Inflammatory macrophage treated with lipopolysaccharide for 1 hour (primary cell): ENCODE results near the gene GATA3.
A peak's percentile ranks its signal among the peaks of the same experiment; 100 is the strongest.

Experiments
- DNase-seq, 2 donors: peaks; one replicate each; pipeline ENCODE4 v3.0.0-alpha.2; 2020 to 2022

GATA3 gene

DNA sequence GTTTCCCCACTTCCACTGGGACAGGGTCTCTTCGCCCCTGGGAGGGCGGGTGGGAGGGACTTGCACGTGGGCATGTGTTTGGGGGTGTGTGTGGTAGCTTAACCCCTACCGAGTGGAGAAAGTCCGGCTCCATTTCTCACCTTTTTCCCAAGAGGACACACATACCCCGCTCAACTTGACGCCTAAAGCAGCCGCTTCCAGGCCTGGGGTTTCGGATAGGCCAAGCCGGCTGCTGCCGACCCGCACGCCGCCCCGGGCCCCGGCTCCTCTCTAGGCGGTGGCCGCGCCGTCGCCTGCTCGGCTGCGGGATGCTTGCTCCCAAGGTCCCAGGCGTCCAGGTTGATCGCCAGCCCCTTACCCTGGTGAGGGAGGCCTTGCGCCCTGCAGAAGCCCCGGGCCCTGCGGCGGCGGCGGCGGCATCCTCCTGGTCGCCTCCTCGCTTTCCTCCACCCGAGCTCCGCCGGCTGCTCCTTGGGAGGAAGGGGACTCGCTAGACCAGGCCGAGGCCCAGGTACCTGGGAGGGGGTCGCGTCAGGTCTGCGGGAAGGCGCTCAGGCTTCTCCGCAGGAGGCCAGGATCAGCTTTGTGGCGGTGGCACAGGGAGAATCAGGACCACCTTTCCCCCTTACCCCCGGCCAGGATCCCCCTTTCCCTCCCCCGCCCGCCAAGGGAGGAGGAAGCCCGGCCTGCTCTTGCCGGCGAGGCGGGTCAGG is 3.2 kb upstream of the GATA3 start:
- no peak for DNase-seq

DNA sequence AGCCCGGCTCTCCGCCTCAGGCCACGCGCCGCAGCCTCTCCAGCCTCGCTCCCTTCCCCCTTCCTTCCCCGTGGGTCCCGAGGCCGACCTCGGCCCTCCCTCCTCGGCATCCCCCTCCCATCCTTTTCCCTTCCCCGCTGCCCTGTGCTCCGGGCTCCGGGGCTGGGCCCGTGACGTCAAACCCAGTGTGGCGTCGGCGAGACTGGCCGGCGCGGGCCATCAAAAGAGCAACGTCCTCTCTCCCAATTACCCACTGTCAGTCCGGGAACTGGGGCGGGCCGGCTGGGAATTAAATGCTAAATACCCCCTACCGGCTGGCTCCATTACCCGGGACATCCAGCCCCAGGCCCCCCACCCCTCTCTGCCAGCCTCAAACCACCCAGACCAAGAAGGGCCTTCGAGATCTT is 2.6 kb upstream of the GATA3 start:
- DNase-seq: no peak

DNA sequence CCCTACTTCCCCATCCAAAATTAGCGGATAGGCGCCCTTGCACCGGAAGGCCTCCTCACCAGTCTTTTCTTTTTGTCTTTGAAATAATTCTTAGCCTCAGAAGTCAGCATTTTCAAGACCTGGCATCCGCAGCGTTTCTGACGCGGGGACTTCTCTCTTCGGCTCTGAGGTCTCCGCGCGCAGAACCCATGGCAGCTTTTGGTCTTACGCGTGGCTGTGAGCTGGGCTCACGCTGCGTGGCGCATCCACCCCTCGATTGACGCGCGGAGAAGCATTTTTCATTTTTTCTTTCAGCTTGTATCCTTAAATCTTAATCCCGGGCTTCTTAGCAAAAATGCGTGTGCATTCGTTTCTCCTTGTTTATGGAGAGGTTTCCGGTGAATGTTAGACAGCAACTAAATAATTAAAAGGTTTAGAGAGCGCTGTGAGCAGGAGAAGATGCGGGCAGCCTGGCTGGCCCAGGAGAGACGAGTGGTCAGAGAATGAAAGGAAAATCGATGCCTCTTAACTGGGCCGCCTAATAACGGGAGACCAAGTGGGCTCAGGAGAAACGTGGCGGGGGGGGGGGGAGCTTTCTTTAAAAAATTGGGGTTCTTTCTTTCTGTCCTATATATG is 2.0 kb upstream of the GATA3 start:
- DNase-seq: no peak

DNA sequence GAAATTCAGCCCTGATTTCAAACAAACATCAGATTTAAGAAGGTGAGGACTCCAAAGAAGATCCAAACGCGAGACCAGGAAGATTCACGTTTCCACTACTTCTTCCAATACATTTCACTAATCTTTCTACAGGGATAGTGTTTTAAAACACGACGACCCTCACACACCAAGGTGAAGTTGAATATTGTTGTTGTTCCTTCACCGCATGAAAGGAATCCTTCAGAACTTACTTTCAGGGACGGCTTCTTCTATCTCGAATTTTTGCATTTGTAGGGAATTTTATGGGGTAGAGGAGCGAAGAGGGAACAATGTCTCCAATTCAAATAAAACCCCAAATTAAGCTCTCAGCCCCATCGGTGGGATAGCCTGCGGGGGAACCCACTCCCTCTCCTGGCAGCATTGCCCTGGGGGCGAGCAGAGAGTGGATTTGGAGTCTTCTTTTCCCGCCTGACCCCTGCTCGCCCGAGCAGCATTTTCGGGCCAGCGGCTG is 1.5 kb upstream of the GATA3 start:
- no peak for DNase-seq

DNA sequence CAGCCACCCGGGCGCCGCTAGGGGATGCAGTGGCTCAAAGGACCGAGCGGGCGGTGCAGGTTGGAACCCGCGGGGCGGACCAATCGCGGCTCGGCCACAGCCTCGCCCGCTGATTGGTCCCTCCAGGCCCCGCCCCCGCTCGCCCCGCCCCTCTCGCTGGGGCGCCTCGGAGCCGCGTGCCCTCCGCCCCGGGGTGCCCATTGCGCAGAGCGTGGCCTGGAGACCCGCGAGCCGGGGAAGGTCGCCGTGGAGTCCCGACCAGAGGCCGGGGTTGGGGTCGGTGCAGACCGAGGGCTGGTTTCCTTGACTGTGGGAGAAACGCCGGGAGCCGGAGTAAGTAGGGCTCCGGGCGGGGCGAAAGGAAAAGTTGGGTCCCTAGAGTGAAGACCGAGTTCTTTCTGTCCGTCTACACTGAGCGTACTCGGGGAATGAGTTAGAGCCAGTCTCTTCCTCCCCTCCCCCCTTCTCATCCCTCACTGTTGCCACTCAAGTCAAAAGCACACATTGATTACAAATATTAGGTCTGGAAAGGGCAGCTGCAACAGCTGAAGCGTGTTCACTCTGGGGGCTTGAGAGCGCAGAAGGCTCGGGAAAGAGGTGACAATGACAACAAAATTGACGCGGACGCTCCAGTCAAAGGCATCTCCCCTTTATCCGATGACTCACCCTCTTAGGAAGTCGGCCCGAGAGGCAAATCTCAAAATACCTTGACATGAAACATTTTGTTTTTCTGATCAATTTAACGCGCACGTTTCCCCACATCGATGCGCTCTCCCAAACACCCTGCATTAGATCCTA is 843 bp upstream of the GATA3 start:
- DNase-seq: peak; percentile 84 to 91

DNA sequence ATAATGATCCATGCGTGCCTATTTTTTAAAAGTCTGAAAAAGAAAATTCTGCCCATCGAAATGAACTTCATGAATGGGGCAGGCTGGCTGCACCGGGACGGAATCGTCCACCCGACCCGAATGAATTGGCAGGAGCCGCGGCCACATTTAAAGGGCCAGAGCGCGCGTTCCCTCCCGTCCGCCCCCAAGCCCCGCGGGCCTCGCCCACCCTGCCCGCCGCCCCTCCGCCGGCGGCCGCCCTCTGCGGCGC is 319 bp upstream of the GATA3 start:
- no peak for DNase-seq

DNA sequence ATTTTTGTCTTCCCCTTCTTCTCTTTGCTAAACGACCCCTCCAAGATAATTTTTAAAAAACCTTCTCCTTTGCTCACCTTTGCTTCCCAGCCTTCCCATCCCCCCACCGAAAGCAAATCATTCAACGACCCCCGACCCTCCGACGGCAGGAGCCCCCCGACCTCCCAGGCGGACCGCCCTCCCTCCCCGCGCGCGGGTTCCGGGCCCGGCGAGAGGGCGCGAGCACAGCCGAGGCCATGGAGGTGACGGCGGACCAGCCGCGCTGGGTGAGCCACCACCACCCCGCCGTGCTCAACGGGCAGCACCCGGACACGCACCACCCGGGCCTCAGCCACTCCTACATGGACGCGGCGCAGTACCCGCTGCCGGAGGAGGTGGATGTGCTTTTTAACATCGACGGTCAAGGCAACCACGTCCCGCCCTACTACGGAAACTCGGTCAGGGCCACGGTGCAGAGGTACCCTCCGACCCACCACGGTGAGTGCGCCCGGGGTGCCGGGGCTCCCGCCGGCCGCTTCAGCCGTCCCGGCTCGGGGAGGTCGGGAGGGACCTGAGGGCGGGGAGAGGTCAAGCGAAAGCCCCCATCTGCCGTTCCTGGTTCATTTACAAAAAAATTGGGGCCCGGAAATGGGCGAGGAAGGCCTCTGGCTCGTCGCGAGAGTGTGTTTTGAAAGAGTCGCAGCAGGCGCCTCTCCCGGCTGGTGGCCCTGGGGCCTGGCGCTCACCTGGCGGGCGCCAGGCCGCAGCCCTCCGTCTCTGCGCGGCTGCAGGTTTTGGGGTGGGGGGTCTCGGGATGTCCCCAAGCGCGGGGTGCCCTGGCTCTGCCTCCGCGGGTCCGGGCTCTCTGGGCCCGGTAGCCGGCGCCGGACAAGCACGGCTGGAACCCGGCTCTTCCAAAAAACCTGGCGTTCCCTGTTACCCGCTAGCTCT is 1.2 kb downstream of the GATA3 start:
- DNase-seq: no peak

DNA sequence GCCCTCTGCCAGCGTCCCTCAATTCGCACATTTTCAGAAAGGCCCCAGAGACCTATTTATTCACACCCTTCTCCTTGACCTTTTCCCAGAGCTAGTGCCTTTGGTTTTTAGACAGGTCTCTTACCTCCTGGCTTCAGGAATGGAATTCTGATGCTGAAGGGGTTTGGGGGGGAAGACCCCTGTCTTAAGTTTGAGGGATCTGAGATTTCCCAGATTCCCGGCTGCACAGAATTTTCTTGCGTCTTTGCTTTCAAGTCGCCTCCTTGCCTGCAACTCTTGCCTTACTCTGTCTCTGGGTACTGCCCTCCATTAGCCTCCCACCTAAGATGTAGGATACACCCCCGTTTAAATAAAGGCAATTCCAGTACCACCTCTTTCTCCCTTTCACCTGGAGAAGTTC is 1.9 kb downstream of the GATA3 start:
- DNase-seq: no peak

DNA sequence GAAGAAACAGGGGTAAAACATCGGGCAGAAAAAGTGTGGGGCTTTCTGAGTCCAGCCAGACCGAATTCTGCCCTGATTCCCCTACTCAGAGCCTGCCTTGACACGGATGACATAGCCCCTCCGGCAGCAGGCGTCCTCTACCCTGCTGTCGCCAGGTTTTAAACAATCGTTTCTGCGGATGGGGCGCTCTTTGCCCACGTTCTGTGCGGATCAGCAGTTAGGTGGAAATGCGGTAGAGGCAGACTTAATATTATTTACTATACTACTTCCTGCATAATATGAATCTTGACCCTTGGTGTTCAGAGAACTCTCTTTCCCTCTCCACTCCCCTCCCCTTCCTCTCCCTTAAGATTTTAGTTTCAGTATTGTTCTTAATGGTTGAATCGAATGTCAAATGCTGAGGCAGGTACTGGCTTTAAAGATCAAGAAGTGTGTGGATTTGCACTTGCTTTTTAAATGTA is 2.4 kb downstream of the GATA3 start:
- no peak for DNase-seq

DNA sequence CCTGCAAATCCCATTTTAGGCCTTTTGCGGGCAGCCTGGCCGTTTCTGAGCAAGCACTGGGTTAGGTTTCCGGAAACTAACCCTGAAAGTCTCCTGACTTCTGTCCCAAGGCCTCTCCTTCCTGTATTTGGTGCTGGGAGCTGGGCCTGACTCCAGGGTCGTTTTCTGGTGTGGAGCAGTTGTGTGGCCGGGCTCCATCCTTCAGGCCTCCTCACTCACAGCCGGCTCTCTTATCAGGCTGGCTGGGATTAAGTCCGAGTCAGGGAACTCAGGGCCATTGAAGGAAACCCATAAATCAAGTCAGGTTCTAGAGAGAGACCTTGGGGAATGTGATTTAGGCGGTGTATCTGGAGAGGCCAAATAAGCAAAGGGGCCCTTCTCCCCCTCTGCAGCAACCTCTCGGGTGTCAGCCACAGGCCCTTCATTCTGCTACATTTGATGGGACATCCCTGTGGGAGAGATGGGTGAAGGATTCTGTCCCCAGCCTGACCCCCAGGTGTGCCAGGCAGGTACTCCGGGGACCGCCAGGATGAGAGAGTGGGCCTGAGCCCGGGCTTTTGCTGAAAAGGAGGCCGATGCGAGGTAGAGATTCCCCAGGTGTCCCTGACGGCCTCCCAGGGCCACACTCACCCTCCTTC is 3.3 kb downstream of the GATA3 start:
- no peak for DNase-seq

DNA sequence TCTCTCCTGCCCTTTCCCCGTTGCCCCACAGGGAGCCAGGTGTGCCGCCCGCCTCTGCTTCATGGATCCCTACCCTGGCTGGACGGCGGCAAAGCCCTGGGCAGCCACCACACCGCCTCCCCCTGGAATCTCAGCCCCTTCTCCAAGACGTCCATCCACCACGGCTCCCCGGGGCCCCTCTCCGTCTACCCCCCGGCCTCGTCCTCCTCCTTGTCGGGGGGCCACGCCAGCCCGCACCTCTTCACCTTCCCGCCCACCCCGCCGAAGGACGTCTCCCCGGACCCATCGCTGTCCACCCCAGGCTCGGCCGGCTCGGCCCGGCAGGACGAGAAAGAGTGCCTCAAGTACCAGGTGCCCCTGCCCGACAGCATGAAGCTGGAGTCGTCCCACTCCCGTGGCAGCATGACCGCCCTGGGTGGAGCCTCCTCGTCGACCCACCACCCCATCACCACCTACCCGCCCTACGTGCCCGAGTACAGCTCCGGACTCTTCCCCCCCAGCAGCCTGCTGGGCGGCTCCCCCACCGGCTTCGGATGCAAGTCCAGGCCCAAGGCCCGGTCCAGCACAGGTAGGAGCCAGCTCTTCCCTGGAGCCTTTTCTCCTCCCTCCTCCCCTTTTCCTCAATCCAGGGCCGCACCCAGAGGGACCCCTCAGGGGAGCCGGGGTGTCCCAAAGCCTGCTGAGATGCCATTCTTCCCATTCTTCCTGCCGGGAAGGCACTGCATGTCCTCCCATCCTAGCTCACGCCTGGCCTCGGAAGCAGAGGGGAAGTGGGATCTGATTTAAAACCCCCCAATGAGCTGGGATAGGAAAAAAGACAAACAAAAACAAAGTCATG is 4.0 kb downstream of the GATA3 start:
- DNase-seq: no peak

DNA sequence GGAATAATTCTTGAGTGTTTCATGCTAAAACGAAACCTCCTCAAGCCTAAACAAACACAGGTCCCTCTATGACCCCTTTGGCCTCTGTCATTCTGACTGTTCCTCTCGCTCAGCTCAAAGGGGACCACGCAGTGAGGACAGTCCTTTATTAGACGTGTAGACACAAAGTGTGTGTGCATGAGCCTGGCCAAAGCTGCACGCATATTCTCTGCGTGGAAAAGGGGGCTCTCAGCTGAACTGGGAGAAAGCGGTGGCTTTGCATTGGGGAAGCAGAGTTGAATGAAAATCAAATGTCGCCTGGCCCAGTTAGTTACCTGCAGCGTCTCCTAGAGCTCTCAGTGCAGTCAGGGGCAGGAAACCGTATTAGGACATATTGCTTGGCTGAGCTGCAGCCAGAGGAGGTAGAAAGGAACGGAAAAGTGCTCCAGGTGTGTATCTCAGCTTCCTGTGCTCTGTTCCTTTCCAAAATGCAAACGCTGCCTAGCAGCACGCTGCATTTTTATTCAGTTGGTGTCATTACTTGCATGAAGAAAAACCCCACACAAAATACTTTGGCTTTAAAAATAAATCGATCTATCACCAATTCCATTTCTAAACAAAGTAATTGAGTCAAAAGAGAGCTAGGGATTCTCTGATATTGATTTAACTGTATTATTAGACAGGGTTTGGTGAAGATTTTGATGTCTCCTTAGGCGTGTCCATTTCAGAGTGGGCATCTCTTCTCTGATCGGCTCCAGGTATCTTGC is 4.9 kb downstream of the GATA3 start:
- DNase-seq: no peak

DNA sequence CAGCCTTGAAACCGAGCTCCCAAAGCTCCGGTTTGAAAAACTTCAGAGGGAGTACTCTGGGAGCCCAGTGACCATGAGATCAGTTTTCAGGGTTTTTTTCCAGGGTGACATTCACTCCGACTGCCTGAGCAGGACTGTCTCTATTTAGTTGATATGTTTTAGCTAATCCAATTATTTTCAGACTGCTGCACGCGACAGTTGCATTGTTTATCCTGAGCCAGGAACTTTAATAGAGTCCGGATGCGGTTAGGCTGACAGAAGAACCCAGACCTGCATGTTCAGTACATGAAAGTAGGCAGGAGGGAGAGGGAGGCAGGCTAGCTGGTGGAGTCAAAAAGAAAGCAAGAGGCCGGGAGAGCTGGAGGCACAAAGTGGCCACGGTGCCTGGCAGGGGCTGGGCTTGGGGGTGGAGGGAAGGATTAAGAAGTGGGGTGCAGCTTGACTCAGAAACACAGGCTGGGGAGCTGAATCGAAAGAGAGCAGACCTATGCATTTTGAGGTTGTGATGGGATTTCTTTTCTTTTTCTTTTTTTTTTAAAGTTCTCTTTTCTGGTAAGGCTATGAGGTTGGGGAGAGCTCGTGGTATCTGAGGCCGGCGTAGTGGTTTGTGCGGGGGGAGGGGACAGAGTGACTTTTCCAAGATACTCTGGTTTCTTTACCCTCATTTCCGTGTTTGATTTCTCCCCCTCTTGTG is 5.7 kb downstream of the GATA3 start:
- no peak for DNase-seq

DNA sequence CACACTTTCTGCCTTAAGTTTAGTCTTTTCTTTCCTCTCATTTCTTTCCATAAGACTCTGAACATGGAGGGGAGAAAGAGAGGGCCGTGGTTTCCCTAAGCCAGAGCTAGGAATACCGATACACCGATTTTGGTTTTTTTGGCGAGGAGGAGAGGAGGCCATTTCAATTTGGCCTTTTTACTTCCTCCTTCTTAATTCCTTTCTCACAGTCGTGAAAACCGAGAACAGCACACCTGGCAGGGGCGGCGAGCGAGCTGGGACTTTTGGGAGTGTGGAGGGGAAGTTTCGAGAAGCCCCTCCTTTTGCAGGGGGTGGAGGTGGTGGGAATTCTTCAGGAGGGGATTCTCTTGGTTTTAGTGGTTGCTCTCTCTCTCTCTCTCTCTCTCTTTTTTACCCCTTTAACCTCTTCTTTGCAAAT is 6.2 kb downstream of the GATA3 start:
- no peak for DNase-seq

DNA sequence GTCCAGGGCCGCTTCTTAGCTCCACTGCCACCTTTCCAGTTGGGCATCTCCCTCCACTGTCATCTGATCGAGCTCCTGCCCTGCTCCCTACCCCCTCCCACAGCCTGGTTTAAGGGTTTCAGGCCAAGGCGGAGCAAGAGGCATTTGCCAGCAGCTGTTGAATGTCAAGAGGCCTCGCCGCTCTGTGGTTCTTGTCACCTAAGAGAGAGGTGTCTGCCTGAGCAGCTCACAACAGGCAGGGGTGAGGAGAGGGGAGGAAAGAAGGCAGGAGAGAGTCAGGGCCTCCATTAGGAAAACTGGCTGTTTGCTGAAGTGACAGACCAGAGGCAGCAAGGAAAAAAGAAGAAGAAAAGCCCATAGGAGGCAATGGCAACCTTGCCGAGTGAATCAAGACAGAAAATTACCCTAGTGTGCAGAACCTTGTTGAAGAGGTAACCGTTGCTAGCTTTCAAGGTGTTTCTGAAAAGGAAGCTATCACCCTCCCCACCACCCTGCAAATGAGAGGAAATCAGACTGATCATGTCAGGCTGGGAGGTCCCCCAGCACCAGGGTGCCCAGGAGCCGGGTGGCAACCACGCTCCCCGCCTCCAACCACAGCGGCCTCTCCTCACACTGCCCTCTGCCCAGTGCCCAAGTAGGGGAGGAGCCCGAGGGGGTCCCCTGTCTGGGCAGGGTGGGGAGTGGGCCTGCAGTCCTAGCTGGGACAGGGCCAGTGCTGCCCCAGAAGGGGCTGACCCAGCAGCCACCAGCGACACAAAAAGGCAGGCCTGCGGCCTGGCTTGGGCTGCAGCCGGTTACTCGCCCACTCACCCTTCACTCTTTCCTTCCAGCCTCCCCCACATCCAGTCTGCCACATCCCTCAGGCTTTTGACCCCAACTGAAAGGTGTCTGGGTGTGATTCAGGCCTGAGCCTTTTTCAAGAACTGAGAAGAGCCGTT is 7.1 kb downstream of the GATA3 start:
- DNase-seq: no peak

DNA sequence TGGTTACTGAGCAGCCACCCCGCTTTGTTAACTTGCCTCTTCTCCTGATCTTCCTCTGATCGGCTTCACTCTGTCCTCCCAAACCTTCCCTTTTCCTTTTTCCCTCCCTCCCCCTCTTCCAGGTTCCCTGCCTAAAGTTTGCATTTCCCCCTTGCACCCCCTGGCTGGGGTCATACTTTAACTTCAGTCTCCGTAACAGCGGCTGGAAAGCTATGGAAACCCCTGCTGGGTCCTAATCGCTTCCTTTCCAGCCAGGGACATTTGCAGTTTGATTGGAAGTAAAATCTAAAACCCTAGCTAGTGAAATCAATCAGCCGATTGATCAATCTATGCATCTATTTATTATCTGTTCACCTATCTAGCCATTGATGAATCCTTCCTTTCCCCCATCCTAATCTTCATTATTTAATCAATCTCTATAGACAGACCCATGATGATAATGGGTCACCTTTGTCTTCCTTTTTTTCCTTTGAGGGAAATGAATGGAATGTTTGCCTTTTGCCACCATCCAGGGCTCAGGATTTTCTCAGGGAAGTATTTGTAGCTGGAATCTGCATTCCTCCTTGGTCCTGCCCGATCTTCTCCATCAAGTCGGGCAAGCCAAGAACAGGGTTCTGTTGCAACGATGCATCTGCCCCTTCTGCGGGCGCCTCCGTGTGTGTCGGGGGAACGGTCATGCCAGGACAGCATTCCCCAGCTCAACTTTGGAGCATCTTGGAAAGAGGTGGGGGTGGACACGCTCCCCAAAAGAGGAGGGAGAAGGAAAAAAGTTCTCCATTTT is 8.8 kb downstream of the GATA3 start:
- DNase-seq: no peak

DNA sequence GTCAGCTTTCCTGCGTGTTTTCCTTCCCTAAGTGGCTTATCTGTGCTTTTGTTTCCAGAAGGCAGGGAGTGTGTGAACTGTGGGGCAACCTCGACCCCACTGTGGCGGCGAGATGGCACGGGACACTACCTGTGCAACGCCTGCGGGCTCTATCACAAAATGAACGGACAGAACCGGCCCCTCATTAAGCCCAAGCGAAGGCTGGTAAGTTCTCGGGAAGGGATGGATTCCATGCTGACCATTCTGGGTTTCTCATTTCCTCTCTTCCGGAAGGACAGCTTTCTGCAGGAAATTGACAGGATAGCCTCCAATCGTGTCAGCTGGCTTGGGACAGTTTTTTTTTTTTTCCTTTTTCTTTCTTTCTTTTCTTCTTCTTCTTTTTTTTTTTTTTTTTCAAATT is 9.4 kb downstream of the GATA3 start:
- DNase-seq: no peak

DNA sequence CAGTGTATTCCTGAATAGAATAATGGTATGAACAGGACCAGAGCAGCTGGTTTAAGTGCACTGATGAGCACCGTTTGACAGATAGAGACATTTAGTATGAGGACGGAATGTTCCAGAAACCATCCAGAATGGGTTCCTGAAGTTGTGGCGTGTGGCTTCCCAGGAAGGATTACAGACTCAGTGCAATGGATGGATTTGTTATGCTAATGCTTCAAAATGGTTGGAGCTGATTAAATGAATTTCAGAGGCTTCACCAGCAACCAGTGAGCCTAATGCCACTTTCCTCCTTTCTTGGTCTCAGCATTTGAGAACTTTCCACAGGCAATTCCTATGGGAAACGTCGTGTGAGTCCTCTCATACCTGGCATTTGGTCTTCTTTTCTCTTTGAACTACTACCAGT is 9.9 kb downstream of the GATA3 start:
- no peak for DNase-seq
